KMS-11 (cell line): ENCODE data around the gene SYT3.
"Not testable (repeated sequence)": the region's sequence is repeated elsewhere in the genome, so short reads cannot be mapped to it uniquely, and the experiment has no call there.

Experiments used
- H2AFZ ChIP-seq: fragments of 200-600 bp; sonication (generic); 2 replicates; pipeline ENCODE4 v1.6.1; 2016; ENCODE audit warnings: antibody characterized with exemption, mixed run types, low read depth
- H3K27ac ChIP-seq: fragments of 200-600 bp; sonication (generic); 2 replicates; pipeline ENCODE4 v1.6.1; 2016; ENCODE audit warnings: mild to moderate bottlenecking, mixed run types
- H3K27me3 ChIP-seq: fragments of 200-600 bp; sonication (generic); 2 replicates; pipeline ENCODE4 v1.6.1; 2017; ENCODE audit warnings: mild to moderate bottlenecking, low read depth, mixed run types, moderate library complexity; ENCODE audit not compliant: insufficient read depth
- H3K36me3 ChIP-seq: fragments of 200-600 bp; sonication (generic); 2 replicates; pipeline ENCODE4 v1.6.1; 2017; ENCODE audit warnings: mild to moderate bottlenecking, mixed run types; ENCODE audit not compliant: insufficient read depth
- H3K4me1 ChIP-seq: fragments of 200-600 bp; sonication (generic); 2 replicates; pipeline ENCODE4 v1.6.1; 2016; ENCODE audit warnings: mild to moderate bottlenecking, low read depth, mixed run types; ENCODE audit not compliant: poor library complexity, severe bottlenecking
- H3K4me2 ChIP-seq: fragments of 200-600 bp; sonication (generic); 2 replicates; pipeline ENCODE4 v1.7.0; 2016; ENCODE audit warnings: mild to moderate bottlenecking, mixed run types
- H3K4me3 ChIP-seq: fragments of 200-600 bp; sonication (generic); IDR thresholded peaks from 2 replicates; pipeline ENCODE4 v1.6.1; 2017; ENCODE audit warnings: low read depth, low read length, mixed read lengths; ENCODE audit not compliant: insufficient read depth
- H3K79me2 ChIP-seq: fragments of 200-600 bp; sonication (generic); 2 replicates; pipeline ENCODE4 v1.6.1; 2016; ENCODE audit warnings: low read depth, mixed run types; ENCODE audit not compliant: insufficient read depth
- H3K9ac ChIP-seq: fragments of 200-600 bp; sonication (generic); 2 replicates; pipeline ENCODE4 v1.6.1; 2016; ENCODE audit warnings: mild to moderate bottlenecking, mixed run types
- H4K20me1 ChIP-seq: fragments of 200-600 bp; sonication (generic); 2 replicates; pipeline ENCODE4 v1.6.1; 2016; ENCODE audit warnings: mild to moderate bottlenecking, mixed run types; ENCODE audit not compliant: insufficient read depth
- CTCF ChIP-seq: fragments of 200-600 bp; sonication (generic); conservative IDR thresholded peaks from 2 replicates; pipeline ENCODE4 v1.6.1; 2017; ENCODE audit warnings: low read depth, mild to moderate bottlenecking, antibody characterized with exemption, low read length, moderate library complexity, mixed read lengths

SYT3 gene

GRCh38 chr19:50612504-50613404 lies 26.9 kb downstream of the SYT3 start:
- not testable (repeated sequence) for H3K36me3 ChIP-seq, H3K9ac ChIP-seq, H2AFZ ChIP-seq, H3K79me2 ChIP-seq, H3K27ac ChIP-seq, H3K27me3 ChIP-seq, H3K4me1 ChIP-seq, H3K4me2 ChIP-seq, H3K4me3 ChIP-seq, H4K20me1 ChIP-seq

- H3K4me1 ChIP-seq, result no peaks in the 10 kb centered on the region
- no peaks in the 10 kb centered on the region for H3K79me2 ChIP-seq
- H3K27me3 ChIP-seq, result no peaks in the 10 kb centered on the region
- no peak overlapping the region for H2AFZ ChIP-seq
- H3K4me2 ChIP-seq, result no peak overlapping the region
- H3K36me3 ChIP-seq, result no peaks in the 10 kb centered on the region
- H4K20me1 ChIP-seq, result no peaks in the 10 kb centered on the region
- no peak overlapping the region for H3K27ac ChIP-seq
- no peak overlapping the region for H3K4me3 ChIP-seq
- 0 out of 2 replicates have a peak, but pooled peaks have one; percentile 27 for TF ChIP-seq CTCF
- H3K9ac ChIP-seq, result no peak overlapping the region
These were observed 31.6 kb downstream of the SYT3 start for GRCh38 chr19:50607874-50608785.

GRCh38 chr19:50607388-50607787 lies 32.3 kb downstream of the SYT3 start:
- Histone ChIP-seq H2AFZ (no peak overlapping the region), H3K4me1 (no peaks in the 10 kb centered on the region), H3K4me3 (no peak overlapping the region), H3K79me2 (no peaks in the 10 kb centered on the region), H3K4me2 (no peak overlapping the region), H3K27ac (no peak overlapping the region), H3K9ac (no peak overlapping the region), H3K27me3 (no peaks in the 10 kb centered on the region), H3K36me3 (no peaks in the 10 kb centered on the region), H4K20me1 (no peaks in the 10 kb centered on the region)
- no peak for TF ChIP-seq CTCF

- H2AFZ ChIP-seq, H3K27ac ChIP-seq, H3K4me2 ChIP-seq, H3K79me2 ChIP-seq, H3K4me3 ChIP-seq, H3K36me3 ChIP-seq, H3K4me1 ChIP-seq, H4K20me1 ChIP-seq, H3K27me3 ChIP-seq, H3K9ac ChIP-seq: not testable (repeated sequence)
These were observed 33.4 kb downstream of the SYT3 start for GRCh38 chr19:50606059-50606836.

- not testable (repeated sequence) for H3K79me2 ChIP-seq, H3K4me1 ChIP-seq, H4K20me1 ChIP-seq, H3K9ac ChIP-seq, H3K27me3 ChIP-seq, H3K36me3 ChIP-seq, H3K4me3 ChIP-seq, H3K27ac ChIP-seq, H2AFZ ChIP-seq, H3K4me2 ChIP-seq
These were observed 35.2 kb downstream of the SYT3 start for GRCh38 chr19:50604264-50605073.
